MM.1S (cell line): ENCODE data around the gene UNC119.

Source experiments
- CTCF ChIP-seq: fragments of 300-600 bp; sonication (generic); IDR thresholded peaks from 2 replicates; pipeline ENCODE4 v1.5.1; 2016; ENCODE audit warnings: antibody characterized with exemption, low read length, mixed read lengths
- EZH2phosphoT487 ChIP-seq: fragments of 300-600 bp; sonication (generic); IDR thresholded peaks from 2 replicates; pipeline ENCODE4 v1.6.1; 2018; ENCODE audit warnings: antibody characterized with exemption, low read length

GRCh38 chr17:28553000-28553505, 629 bp upstream of the UNC119 start:
- TF ChIP-seq CTCF (no peak), EZH2phosphoT487 (no peak)
